HG03095 (cell line): ENCODE measurements around the gene BMP8B.

Experiments
- ATAC-seq: cut with Tn5 transposase; IDR thresholded peaks from one replicate; pipeline ENCODE4 v1.9.1; 2021; ENCODE audit warnings: moderate library complexity; ENCODE audit not compliant: unreplicated experiment

The BMP8B gene

GRCh38 chr1:39727932-39728317 lies 60.7 kb downstream of the BMP8B start:
- no peak for ATAC-seq

DNA sequence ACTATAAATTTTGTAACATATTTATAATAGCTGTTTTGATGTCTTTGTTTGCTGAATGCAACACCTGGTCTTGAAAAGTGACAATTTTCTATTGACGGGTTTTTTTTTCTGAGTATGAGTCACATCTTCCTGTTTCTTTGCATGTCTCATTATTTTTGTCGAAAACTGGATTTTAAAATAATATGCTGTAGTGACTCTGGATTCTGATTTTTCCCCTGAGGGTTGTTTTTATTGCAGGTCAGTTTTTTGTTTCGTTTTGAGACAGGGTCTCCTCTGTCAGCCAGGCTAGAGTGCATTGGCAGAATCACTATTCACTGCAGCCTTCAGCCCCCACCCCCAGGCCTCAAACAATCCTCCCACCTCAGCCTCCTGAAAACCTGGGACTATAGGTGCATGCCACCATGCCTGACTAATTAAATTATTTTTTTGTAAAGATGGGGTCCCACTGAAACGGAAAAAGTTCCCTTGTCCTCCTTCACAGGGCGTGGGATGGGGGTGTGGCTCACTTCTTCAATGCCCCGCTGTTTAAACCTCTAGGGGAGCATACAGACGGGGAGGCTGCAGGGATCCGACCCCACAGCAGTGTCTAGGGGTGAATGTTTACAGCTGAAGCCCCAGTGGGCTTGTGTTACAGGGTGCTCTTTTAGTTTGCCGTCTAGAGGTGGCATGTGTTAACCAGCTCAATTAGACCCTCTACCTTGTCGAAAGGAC lies 61.3 kb downstream of the BMP8B start:
- ATAC-seq: no peak

- no peak for ATAC-seq
Observed at GRCh38 chr1:39726600-39726999, 62.1 kb downstream of the BMP8B start.

- ATAC-seq: no peak
Observed at GRCh38 chr1:39722495-39722894, 66.2 kb downstream of the BMP8B start.

GRCh38 chr1:39721664-39722063 lies 67.0 kb downstream of the BMP8B start:
- no peak for ATAC-seq

GRCh38 chr1:39720094-39720999 lies 68.3 kb downstream of the BMP8B start:
- ATAC-seq: no peak

GRCh38 chr1:39717809-39718208 lies 70.9 kb downstream of the BMP8B start:
- no peak for ATAC-seq

DNA sequence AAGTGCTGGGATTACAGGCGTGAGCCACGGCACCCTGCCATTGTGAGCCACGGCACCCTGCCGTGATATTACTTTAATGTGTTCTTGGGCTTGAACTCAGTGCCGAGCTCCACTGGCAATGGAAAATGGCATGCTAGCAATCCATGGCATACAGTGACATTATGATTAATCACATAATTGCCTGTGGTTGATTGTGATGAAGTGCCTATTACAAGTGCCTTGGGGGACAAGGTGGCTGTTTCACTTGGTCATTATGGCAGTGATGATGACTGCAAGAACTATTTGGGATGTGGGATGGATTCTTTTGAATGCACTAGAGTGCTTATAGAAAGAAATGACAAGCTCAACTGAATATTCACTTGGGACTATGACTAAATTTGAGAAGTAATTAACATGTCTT lies 75.1 kb downstream of the BMP8B start:
- ATAC-seq: no peak

DNA sequence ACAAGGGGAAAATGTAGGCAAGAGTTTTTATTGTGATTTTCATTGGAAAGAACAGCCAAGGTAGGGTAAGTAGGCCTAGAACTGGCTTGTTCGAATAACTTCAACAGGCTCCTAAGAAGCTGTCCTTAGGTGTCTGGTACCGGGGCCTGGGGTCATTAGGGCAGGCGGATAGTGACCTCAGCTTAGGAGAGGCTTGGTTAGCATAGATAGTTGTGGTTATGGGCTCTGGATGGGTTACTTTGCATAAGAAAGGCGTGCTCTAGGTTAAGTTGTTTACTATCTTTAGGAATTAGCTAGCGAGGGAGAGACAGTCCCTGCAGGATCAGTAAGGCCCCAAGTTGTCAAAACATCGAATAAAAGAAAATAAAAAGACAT lies 76.7 kb downstream of the BMP8B start:
- ATAC-seq: no peak

DNA sequence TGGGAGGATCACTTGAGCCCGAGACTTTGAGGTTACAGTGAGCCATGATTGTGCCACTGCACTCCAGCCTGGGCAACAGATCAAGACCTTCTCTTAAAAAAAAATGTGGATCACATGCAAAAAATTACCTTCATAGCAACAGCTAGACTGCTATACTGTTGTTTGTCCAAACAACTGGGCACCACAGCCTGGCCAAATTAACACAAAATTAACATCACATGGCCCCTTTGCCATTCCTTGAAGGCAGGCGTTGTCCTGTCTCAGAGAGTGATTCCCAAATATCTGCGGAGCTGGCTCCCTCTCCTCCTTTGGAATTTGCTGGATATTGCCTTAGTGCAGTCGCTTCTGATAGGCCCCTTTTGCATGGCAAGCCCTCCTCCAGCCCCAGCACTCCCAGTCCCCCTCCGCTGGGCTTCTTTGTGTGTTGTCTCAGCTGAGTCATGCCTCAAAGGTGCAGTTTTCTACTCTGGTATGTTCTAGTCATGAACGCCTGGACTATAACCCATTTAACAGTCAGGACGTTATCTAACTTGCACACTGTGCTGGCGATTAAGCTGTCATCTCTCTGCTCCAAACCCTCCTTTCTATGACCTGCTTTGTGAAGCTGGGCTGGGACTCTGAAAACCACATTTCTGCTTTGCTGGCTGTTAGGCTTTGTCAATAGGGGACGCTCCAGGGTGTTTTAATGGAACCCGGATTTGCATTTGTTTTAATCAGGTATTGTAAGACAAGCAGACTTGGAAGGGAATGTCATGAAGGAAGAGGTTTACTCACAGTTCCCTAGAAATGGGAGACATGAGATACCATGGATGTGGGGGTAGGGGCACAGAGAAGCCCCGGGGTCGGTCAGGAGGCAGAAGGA lies 77.3 kb downstream of the BMP8B start:
- ATAC-seq: no peak

DNA sequence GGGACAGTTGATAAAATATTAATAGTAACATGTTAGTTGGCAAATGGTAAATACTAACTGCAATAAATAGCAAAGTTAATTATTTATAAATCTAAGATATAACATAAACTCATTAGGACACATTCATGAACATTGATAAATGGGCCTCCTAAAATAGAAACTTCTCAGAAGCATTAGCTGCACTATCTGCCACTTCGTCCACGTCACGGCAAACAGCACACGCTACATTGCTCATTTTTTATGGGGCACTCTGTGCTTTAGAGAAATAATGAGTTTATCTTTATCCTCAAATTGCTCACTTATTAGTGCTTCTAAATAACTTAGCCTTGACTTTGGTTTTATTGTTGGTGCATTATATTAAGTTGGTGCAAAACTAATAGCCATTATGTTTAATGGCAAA lies 81.2 kb downstream of the BMP8B start:
- ATAC-seq: no peak
